ENCODE data around the gene FTL.

GRCh38 chr19:48959341-48960239, 5.5 kb upstream of the FTL start:
- no peak for TF ChIP-seq POLR2A (IDR thresholded peaks at IDR 0.05)
- no peak for TF ChIP-seq EP300 (IDR thresholded peaks at IDR 0.05)
- TF ChIP-seq CTCF (IDR thresholded peaks at IDR 0.05), result no peak
